NCI-H1417 (cell line): Measurements from ENCODE around the gene MAP3K3.

ENCODE experiments used
- DNase-seq, 3 experiments: peaks; one replicate each; lab custom pipeline; 2025; lab: John Stamatoyannopoulos, UW

The MAP3K3 gene

DNA sequence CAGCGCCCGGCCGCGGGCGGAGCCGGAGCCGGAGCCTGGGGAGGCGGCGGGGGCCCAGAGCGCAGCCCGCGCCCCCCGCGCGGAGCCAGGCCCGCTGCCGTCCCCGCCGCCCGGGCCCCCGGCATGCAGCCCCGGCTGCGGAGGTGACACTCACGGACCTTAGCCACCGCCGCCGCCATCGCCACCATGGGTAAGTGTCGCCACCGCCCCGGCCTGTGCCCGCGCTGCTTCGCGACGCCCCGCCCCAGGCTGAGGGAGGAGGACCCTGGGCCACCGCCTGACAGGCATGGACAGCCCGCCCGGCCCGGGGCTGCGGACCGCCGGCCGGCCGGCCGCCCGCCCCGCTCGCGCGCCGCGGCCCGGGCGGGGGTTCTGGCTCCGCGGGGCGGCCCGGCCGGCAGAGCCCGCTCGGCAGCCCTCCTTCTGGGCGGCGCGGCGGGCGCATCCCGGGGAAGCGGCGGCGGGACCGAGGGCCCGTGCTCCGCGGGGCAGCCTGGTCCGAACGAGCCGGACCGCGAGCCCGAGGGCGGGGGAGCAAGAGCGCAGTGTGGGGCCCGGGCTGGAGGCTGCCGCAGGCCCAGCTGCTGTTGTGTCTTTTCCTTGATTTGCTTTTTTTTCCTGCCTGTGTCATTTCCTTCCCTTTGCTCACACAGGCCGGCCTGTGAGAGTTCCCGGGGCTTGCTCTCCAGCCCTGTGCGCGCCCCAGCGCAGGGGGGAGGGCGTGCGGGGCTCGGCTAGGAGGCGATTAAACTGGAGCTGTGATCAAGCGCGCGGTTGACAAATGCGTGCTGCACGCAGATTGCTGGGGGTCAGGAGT is 565 bp downstream of the MAP3K3 start:
- DNase-seq = peak; percentile 23 to 69 (median 62)

DNA sequence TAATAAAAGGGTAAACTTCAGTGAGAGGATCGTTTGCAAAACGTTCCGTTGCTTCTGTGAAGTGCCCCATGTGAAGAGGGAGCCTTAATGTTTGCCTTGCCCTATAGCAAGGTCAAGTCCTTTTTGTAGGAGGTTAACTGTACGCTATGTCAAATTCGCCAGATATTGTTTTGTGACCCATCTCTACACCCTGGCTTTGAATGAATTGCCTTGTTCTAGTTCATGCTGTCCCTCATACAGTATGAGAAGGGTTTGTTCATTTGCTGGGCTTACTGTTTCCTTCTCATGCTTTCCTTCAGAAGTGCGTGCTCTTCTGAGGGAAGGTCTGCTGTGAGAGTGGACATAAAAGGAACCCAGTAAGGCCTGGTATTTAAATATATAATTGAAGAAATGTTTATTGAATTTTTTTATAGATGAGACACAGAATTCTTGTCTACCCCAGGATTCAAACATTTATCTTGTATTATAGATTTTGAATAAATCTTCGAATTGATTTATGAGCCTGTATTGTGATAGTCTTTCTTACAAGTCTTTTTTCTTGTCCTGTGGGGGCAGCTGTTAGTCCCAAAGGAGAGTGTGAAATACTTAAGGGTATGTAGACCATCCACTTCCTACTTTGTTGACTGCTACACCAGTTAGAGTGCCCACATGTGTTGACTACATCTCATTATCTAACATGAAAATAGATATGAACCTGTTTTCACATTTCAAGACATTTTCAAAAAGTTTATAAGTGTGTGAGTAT is 1.7 kb downstream of the MAP3K3 start:
- DNase-seq = peak in 1 of 3 experiments; percentile 24

DNA sequence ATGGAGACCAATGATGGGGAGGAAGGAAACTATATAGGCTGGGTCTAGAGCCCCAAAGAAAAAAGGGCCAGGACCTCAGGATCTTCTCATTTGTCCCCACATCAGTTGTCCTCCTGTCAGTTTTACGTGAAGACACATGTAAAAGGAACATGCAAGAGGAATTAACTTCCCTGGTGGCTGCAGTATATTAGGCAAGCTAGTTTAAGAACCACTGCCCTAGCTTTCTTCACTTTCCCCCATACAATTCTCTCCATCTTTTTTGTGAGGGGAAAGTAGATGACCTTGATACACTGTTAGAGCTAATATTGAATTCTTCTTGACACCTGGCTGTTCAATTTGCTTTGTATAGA is 2.3 kb downstream of the MAP3K3 start:
- no peak for DNase-seq

DNA sequence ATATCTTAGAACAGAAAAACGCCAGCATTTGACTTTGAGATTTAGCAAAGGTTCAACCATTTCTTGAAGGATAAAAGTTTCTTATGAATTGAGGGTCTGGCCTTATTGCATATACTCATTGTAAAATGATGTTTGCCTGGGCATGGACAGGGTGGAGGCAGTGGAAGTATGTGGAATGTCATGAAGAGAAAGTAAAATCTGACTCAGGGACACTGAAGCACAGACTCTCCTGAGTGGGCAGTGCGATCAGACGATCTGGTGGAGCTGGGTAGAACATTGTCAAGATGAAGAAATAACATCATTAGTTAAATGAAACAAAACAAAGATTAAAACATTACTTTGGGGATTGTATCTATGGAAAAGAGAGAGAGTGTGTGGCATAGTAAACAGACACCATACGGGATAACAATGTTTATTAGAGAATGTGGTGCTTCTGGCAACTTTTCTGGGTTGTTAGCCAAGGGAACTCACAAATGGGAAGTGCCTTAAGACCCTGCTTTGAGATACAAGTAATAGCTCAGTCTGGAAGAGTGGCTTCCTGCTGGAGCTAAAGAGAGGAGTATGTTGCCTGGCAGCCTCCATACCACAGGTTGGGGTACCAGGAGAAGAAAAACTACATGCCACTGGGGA is 4.4 kb downstream of the MAP3K3 start:
- DNase-seq = no peak

DNA sequence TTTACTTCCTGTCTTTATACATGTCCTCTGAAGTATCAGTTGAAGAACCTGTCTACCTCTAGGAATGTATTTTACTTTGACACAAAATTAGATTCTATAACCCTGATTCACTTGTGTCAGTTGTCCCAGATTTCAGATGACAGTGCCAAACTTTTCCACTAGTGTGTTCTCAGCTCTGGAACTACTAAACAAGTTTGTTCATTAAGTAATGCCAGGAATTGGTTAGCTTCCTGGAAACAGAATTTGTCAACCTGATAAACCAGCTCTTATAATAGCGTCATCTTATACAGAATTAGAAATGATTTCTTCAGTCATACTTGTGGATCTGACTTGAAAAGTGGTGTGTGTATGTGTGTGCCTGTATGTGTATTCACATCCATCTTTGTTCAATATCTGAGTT is 7.4 kb downstream of the MAP3K3 start:
- no peak for DNase-seq

DNA sequence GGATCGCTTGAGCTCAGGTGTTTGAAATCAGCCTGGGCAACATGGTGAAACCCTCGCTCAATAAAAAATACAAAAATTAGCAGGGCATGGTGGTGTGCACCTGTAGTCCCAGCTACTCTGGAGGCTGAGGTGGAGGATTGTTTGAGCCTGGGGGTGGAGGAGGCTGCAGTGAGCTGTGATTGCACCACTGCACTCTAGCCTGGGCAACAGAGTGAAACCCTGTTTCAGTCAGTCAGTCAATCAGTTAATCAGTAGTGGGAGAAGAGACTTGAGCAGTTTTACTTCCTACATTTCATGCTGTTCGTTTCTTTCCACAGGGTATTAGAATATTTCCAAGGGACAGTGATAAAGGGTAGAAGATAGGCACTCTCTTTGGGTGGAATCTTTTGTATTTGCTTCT is 8.8 kb downstream of the MAP3K3 start:
- no peak for DNase-seq

DNA sequence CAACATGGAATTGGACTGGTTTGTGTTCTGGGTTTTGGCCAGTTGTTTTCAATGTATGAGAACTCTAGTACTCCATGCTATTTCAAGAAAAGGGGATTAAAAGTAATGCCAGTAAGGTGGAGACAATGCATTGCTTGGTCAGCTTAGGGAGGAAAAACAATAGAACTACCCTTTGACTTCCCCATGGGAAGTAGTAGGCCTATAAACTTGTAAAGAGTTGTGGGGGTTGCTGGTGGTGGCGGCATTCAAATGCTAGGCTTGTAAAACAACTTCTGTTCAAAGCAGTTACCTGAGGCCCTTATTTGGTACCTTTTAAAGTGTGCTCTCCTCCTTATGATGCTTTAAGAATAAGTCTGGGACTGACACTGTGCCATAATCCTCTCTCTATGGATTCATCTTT is 9.4 kb downstream of the MAP3K3 start:
- DNase-seq = no peak

DNA sequence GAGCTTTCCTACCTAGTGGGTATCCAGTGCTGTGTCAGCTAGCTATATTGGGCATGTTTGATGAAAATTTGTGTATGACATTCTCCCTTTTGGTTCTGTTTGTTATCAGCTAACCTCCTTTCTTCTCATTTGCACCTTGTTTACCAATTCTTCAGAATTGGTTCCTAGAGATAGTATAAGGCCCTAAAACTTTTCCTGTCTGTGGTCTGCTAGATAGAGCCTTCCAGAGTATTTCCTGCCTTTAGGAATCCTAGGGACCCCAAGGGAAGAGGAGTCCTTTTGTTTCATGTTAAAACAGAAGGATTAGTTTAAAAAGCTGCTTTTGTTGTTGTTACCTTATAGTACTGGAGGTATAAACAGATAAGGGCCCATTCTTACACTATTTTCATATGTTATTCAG is 11.5 kb downstream of the MAP3K3 start:
- DNase-seq = no peak

DNA sequence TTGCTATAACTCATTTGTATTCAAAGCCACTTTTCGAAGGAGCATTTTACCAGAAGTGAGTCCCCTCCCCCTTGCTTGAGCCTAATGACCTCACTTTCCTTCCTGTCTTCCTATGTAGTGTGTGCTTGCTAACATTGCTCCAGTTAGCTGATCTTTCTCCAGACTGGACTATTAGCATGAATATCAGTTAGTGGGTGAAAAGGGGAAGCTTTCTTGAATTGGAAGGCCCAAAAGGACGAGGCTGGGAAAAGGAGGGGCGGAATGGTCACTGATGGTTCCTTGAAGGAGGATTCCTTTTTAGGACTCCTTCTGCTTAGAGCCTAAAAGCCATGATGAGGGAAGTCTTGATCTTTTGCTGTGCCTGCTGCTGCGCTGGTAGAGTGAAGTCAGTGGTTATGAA is 11.9 kb downstream of the MAP3K3 start:
- DNase-seq = no peak

DNA sequence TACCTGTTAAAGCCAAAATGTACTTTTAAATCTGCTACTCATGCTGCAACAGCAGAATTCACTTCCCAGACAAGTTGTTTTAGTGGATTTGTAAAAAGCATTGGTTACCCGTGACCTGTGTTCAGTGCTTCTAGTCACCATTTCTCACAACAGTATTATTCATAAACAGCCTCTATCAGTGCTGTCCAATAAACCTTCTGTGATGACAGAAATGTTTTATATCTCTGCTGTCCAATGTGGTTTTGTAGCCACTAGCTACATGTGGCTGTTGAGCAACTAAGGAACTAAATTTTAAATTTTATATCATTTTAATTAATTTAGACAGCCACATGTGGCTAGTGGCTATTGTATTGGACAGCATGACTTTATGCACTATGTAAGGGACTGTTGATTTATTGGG is 12.6 kb downstream of the MAP3K3 start:
- no peak for DNase-seq

DNA sequence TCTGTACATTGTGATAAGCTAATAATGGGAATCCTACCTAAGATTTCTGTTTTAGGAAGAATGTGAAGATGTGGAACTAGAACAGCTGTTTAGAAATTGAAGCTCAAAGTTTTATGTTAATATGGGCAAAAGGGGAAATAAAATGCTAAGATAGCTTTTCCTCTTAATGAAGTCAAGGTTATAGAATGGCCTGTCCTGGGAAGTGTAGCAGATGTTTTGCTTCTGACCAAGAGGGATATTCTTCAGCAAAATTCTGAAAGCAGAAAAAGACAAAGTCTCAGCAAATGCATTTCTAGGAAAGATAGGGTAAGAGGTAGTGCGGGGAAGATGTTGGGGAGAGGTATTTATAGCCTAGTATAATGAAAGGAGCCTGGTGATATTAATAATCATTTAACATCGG is 13.1 kb downstream of the MAP3K3 start:
- DNase-seq = no peak

DNA sequence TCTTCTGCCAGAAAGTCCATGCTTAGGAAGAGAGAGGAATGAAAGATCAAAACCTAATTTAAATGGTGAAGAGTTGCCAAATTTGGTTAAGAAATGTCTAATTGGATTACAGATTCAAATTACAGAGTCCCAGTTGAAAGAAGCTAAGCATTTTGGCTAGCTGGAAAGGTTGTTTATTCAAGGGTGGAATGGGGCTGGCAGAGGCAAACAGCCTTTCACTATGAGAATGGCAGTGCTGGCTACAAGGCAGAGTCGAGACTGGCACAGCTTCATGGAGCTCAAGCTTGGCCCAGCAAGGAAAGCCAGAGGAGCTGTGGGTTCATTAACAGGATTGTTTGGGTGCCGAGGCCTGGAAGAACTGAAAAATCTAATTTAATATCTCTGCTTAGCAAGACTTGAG is 13.6 kb downstream of the MAP3K3 start:
- no peak for DNase-seq

DNA sequence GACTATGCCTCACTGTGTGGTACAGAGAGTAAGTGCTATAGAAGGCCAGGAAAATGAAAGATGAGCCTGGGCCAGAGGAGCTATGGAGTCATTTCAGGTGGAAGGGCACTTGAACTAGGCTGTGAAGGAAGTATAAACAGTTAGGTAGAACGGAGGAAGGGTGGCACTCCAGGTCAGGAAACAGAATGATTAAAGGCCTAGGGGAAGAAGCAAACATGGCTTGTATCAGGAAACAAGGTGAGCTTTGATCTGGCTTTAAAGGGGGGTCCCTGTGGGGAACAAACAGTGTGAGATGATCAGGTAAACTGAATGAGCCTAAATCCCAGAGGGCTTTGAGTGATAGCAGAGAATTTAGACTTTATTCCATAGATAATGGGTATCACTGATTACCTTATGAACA is 16.9 kb downstream of the MAP3K3 start:
- DNase-seq = no peak

DNA sequence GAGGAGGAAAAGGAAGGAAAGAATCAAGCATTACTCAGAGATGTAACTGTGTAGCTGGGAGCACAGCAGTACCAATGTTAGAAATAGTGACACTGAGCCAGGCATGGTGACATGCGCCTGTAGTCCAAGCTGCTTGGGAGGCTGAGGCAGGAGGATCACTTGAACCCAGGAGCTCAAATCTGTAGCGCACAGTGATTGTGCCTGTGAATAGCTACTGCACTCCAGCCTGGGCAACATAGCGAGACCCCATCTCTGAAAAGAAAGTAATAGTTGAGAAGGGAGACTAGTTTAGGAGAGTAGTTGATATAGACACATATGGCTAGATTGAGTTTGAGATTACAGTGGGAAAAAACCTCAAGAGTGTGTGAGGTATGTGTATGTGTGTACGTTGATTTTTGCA is 17.8 kb downstream of the MAP3K3 start:
- no peak for DNase-seq

DNA sequence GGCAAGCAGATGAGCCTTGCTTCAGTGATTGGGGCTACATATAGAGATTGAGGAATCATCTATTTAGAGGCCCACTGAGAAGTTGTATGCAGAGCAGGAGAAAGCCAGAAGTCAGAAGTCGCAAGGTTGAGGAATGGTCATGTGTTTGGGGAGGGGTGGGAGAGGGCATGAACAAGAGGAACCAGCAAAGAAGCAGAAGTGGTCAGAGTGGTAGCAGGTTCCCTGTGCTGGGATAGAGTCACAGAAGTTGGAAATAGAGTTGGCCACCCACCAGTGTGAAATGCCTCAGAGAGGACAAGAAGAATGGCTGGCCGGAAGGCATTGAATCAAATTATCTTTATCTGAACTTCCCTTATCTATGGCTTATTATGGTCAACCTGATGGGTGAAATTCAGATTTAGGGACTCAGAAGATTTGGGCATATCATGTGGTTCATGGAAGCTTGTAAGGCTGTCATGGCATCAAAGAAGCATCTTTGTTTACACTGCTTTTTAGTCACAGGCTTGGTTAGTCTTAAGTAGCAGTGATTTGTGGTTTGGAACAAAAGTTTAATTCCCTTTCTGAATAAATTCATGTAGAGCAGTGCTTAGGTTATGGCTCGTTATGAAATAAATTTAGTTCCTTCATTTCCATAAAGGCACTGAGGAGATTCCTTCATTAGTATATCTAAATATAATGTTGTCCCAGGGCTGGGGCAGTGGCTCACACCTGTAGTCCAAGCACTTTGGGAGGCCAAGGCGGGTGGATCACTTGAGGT is 19.7 kb downstream of the MAP3K3 start:
- DNase-seq = no peak

DNA sequence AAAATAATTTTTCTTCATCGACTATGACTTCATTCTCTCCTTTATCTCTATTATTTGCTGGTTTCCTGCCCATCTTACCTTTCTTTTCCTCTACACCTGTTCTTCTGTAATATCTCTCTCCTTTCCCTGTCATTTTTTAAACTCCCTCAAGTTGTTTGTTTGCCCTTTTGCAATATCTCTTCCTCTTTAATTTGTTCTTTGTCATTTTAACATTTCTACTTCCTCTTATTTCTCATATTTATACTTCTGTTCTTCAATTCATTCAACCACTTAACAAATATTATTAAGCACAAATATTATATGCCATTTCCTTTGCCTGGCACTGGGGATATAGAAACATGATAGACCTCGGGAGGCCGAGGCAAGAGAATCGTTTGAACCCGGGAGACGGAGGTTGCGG is 22.6 kb downstream of the MAP3K3 start:
- DNase-seq = no peak

DNA sequence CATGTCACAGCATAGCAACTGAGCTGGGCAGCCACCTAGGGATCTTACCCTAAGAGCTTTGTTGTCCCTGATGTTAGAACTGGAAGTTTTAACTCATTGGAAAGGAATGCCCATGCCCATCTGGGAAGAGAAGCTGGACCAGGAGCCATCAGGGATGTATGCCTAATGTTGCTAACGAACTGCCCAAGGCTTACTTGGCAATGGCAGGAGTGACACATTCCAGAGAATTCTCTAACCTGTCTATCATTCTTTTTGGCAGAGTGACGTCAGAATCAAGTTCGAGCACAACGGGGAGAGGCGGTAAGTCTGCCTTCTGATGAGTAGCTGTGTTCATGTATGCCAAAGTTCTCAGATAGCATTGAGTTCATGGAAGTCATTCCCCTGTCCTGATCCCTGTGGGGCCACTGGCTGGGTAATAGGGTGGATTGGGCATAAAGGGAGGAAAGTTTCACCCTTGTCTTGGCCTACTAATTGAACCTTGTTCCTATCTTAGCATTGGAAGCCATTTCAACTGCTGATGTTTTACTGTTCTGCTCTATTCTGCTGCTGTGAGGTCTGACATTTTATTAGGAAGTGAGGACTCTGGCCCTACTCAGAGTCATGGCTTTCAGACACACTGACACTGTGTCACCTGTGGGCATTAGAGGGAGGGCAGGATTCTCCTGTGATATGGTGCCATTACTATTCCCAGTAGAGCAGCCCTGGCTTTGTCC is 23.7 kb downstream of the MAP3K3 start:
- DNase-seq = no peak

DNA sequence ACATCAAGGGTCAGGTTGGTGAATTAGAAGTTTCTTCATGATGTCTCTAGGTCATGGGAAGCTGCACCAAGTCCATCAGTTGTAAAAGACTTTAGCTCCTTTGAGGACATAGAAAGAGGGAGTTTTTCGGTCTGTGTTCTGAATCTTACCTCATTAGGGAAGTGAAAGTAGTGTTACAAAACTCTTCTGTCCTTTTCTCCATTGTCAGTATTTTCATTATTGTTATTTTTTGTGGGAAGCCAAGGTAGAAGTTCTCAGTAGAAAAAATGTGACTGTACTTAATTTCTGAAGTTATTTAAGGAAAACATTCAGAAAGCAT is 24.2 kb downstream of the MAP3K3 start:
- no peak for DNase-seq

DNA sequence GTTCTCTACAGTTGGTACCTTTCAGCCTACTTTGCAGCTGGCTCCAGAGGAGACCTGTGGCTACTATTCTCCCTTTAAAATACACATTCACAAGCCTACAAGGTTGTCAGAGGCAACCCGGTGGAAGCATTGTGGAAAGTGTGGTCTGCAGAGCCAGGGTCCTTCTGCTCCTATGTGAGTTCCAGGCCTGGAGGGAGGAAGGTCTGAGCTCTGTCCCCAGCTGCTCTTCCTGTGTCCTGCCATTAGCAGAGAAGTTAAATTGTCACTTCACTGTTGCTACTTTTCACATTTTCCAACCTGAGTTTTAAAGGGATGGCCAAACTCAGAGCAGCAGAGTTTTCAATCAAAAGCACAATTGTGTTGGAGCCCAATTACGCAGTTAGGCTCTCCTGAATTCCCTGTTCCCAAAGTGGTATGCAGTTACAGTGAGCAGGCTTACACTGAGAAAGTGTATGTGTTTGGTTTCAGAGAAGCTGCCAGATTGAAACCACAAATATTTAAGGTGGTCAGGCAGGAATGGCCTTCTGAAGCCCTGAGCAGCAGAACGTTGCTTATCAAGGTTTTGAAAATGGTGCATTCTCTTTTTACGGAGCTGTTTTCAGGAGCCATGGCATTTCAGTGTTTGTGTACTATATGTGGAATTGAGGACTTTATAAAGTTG is 25.0 kb downstream of the MAP3K3 start:
- DNase-seq = no peak

DNA sequence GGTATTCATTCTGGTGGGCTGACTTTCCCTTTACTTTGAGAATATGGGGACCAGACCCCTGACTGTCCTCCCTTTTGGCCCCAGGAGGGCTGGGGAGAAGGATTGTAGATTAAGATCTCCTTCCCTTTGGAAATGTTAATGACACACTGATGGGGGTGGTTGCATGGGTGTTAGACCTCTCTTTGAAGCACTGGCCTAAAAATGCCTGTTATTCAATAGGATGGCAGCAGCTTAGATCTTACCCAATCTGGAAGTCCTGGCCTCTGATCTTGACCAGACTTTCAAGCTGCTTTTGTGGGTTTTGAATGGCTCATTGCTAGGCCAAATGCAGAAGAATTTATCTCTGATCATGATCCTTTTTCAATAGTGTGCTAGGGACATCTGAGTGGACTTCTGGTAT is 25.7 kb downstream of the MAP3K3 start:
- DNase-seq = no peak

DNA sequence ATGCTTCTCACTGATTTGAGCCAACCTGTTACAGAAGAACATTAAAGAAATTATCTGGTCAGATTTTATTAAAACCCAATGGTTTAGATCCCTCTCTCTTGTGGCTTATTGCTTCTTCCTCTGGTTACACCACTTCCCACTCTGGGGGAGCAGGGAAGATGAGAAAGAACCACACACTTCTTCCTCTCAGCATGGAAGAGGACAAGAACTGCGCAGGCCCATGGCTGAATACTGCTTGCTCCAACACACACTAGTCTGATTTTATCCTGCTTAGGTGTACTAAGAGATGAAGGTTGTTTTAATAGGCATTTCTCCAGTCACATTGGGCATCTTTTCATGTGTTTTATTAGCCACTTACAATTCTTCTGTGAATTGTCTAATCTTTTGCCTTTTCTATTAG is 27.6 kb downstream of the MAP3K3 start:
- no peak for DNase-seq

DNA sequence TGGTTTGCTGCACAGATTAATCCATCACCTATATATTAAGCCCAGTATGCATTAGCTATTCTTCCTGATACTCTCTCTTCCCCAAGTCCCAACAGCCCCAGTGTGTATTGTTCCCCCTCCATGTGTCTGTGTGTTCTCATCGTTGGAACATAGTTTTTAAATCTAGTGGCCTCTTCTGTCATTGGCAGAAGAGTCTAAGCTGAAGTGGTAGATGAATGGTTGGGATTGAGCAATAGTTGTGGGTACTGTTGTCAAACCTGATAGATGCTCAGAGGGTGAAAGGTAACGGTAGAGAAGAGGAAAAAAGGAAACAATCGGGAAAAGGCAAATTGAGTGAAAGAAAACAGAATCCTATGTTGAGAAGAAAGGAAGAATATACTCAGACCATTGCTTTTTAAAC is 29.9 kb downstream of the MAP3K3 start:
- no peak for DNase-seq
